CD4-positive, alpha-beta T cell treated with Interleukin-1 beta for 1 hour (primary cell): Measurements from ENCODE around the gene SOCS3.
A peak's percentile ranks its signal among the peaks of the same experiment; 100 is the strongest.
"Not testable (repeated sequence)": the region's sequence is repeated elsewhere in the genome, so short reads cannot be mapped to it uniquely, and the experiment has no call there.

ENCODE experiments used
- DNase-seq, 2 donors: peaks; one replicate each; pipeline ENCODE4 v3.0.0-alpha.2; 2020 to 2022

The SOCS3 gene

GRCh38 chr17:78325076-78325687 is 34.7 kb downstream of the SOCS3 start:
- peak in 1 of 2 donors; percentile 49 for DNase-seq

DNA sequence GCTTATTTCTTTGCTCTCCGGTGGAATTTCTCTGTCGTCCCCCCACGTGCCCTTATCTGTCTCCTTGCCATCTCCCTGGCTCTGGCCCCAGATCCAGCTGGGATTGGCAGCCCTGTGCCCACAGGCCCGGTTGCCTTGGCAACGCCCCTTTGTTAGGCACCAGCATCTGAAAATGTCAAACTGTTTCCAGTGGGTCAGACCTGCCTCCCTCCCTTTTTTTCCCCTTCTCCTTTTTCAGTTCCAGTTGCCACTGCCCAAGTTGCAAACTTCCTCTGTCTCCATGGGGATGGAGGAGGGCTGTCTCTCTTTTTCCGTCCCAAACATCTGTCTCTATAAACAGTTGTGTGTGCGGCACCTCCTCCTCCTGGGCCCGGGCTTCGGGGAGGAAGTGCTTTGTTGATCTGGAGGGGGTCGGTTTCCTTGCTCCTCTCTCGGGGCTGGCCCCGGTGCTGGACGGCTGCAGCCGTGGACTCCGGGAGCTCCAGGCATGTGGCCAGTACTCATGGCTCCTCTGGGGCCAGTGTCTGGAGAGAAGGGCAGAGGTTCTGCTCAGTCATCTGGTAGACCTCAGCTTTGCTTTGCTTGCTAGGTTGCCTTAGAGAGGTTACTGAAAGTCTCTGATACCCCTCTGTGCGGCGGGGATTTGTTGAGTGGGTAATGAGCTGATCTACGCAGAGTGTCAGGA is 35.3 kb downstream of the SOCS3 start:
- DNase-seq = peak; percentile 34 to 78

DNA sequence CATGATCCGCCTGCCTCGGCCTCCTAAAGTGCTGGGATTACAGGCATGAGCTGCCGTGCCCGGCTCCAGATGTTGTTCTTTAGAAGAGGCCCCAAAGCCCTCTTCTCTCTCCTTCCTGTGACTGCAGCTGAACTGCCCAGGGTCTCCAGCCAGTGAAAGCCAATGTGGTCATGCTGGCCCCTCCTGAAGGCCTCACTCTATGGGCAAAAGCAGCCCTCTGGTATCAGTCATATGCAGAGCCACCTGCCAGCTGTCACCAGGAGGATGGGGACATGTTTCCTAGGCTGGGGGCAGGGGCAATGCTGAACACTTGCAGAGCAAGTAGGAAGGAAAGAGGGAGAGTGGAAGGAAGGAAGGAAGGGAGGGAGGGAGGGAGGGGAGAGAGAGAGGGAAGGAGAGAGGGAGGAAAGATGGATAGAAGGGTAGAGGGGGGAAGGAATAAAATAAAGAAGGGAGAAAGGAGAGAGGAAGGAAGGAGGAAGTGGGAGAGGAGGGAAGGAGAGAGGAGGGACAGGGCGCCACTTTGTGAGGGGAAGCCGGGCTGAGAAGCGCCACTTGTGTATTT is 36.0 kb downstream of the SOCS3 start:
- DNase-seq = no peak

GRCh38 chr17:78322858-78323455 is 36.9 kb downstream of the SOCS3 start:
- no peak for DNase-seq

DNA sequence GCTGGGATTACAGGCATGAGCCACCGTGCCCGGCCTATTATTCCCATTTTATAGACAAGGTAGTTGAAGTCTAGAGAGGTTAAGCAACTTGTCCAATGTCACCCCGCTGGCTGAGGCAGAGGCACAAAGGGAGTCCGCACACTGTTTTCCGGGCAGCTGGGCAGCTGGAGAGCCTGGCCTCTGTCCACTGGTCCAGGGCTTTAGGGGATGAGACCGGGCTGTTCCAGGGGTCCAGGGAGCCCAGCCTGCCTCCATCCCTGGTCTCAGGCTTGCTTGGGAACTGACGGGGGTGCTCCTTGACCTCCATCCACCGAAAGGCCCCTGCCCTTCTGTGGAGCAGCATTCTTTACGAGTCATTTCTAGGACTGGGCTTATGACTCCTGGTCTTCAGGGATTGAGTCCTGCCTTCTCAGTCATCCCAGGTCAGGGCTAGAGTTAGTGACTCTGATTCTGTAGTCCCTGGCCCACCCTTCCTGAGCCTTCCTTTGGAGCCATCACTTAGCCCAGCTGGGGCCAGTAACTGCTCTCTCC is 37.5 kb downstream of the SOCS3 start:
- DNase-seq = no peak

DNA sequence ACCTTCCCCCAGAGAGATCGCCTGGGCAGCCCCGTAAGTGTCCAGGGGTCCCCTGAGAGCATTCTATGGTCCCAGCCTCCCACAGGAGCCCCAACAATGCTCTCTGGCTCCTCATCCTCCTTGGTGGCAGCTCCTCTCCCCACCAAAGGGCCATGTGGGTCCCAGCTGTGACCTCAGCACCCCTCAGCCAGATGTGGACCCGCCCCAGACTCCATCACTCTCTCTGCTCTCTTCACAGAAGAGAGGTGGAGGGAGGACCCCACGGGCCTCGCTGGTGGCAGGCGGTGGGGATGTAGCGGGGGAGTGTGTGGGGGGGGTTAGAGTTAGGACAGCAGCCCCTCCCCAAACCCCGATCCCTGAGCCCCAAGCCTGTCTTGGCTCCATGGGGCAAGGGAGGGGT is 41.0 kb downstream of the SOCS3 start:
- no peak for DNase-seq

- no peak for DNase-seq
These were observed 41.5 kb downstream of the SOCS3 start for GRCh38 chr17:78318407-78318806.

DNA sequence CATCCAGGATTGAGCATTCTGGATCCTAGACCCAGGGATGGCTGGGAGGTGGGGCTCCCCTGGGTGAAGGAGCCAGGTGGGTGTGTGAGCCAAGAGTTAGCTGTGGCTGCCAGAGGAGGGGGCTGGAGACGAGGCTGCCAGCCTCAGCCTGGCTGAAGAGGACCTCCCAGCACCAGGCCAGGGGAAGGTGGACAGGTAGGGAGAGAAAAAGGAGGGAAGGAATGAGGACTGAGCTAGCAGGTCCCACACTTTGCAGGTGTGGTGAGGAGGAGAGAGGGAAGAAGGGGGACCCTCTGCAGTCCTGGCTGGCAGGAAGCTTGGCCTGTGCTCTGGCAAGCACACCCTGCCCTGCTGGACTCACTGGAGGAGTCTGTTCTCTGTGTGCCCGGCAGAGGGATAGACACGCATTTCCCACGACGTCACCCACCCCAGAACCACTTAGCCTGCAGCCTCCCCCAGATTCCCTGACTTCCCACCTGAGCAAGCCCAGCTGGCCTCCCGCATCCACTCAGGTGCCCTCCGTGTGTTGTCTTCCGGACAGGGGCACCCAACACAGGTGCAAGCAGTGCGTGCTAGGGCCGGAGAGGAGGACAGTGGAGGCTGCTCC is 42.0 kb downstream of the SOCS3 start:
- DNase-seq = no peak

DNA sequence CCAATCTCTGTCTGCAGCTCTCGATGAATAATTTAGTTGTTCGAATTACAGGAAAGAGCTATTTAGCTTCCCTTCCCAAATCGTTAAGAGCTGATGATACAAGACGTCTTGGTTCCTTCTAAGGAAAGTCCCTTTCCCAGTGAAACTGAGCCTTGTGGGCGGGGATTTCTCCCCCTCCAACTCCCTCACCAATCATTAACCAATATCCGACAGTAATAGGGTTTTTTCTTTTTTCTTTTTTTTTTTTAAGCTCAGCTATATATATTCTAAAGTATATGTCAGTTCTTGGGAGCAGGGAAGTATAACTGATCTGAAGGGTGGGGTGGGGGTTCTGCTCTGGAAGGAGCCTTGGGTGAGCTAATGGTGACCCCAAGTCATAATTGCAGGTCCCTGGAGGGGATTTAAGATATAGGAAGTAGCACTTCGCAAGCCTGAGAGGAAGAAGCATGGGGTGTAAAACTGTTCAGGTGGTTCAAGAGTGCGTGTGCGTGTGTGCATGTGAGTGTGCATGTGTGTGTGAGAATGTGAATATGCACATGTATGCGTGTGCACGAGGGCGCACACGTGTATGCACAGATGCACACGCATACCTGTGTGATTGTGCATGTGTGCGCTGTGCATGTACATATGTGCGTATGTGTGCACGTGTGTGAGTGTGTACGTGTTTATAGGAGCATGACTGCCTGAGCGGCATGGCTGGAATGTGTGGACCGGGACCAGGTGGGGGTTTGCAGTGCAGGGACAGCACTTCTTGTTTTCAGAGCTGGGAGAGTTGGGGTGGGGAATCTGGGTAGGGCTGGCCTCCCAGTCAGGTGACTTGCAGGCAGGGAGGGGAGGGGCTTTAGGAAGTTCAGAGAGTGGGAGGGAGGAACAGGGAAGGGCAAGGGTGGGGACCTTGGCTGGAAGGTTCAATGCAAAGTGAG is 42.7 kb downstream of the SOCS3 start:
- no peak for DNase-seq

GRCh38 chr17:78316115-78316866 is 43.6 kb downstream of the SOCS3 start:
- no peak for DNase-seq

DNA sequence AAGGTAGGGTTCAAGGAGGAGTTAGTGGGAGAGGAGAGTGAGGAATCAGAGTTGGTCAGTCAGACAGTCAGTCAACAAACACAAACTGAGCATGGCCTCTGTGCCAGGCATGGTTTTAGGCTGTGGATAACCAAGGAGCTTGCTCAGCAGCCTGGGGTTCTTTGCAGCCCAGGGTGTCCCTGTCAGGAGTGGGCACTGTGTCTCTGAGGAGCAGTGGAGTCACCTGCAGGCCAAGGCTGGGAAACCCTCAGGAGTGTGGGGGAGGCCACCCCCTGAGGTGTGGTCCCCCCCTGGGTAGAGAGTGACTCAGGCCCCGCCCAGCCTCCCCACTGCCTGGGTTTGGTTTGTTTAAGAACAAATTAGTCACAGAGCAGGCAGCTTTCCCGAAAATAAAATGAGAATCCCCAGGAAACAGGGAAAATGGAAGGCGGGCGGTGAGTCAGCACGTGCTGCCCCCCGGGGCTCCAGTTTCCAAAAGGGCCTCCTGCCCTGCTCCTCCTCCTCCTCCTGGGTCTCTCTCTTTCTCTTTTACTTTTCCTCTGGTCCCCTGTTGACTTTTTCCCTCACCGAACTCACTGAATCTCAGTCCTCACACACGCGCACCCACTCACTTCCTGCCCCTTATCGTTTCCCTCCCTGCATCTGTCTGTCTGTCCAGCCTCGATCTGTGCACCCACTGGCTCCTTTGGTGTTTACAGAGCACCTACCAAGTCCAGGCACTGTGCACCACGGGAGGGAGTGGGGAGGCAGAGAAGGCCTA is 44.3 kb downstream of the SOCS3 start:
- DNase-seq = no peak

GRCh38 chr17:78314683-78315354 is 45.1 kb downstream of the SOCS3 start:
- no peak for DNase-seq

DNA sequence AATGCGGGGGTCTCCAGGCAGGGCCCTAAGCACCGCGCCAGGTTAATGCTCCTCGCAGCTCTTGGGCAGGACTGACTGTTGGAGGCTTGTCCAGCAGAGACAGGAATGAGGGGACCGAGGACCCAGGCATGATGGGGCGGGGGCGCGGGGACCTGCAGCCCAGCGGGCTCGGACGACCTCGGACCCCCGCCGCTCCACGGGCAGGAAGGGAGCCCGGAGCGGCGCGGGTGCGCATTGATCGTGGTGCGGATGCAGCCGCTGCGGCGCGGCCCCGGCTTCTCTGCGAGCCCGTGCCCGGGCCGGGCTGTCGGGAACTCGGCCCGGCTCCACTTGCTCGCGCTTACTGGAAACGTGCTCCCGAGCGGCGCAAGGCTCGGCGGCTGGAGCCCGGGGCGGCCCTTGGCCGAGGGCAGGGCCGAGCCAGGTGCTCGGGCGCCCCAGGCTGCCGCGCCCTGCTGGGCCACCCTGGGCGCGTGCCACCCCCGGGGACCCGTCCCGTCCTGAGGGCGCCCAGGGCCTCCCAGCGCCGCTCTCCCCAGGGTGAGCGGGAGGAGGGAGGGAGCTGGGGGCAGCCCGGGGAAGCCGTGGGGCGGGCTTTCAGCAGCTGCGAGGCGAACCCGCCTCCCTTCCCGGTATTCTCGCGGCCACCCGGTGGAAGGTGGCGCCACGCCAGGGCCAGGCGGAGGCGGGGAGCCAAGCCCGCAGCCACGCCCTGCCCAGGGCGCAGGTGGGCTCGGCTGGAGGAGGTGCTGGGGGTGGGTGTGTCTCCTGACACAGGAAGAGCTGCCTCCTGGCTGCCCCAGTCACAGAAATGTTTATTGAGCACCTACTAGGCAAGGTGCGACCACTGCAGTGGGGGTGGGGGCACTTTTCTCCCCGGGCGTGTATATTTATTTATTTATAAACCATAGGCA is 45.9 kb downstream of the SOCS3 start:
- peak; percentile 76 to 78 for DNase-seq

- DNase-seq = not testable (repeated sequence)
These were observed 50.1 kb downstream of the SOCS3 start for GRCh38 chr17:78309659-78310255.

GRCh38 chr17:78307887-78308638 is 51.8 kb downstream of the SOCS3 start:
- no peak for DNase-seq

DNA sequence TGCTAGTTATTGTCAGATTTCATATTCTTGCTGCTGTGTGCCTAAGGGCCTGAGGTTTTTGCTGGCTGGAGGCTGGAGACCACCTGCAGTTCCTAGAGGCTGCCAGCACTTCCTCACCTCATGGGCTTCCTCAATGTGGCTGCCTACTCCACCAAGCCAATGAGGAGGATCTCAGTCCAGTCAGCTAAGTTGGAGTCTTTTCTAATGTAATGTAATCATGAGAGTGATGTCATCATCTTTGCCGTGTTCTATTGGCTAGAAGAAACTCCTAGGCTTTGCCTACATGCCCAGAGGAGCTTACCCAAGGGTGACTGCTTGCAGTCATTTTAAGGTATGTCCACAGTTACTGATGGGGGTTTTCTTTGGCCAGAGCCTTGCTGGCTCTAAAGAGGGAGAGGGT is 53.0 kb downstream of the SOCS3 start:
- no peak for DNase-seq
